GM12865 (cell line): ENCODE data around the gene IBA57.
"Not testable (repeated sequence)": the region's sequence is repeated elsewhere in the genome, so short reads cannot be mapped to it uniquely, and the experiment has no call there.

ENCODE experiments used
- DNase-seq: peaks from one replicate; pipeline ENCODE4 v3.0.0; 2010; ENCODE audit warnings: low read depth
- H3K4me3 ChIP-seq: 2 replicates; pipeline ENCODE4 v1.5.1; 2011; ENCODE audit warnings: mild to moderate bottlenecking, low read depth, low read length, control low read depth
- TF ChIP-seq, protein P1 (sequence below): IDR thresholded peaks from 2 replicates; pipeline ENCODE4 v1.5.1; 2011; ENCODE audit warnings: low read length, control low read depth, low read depth, inconsistent platforms; ENCODE audit not compliant: insufficient read depth; ENCODE audit errors: missing control alignments

IBA57 gene

DNA sequence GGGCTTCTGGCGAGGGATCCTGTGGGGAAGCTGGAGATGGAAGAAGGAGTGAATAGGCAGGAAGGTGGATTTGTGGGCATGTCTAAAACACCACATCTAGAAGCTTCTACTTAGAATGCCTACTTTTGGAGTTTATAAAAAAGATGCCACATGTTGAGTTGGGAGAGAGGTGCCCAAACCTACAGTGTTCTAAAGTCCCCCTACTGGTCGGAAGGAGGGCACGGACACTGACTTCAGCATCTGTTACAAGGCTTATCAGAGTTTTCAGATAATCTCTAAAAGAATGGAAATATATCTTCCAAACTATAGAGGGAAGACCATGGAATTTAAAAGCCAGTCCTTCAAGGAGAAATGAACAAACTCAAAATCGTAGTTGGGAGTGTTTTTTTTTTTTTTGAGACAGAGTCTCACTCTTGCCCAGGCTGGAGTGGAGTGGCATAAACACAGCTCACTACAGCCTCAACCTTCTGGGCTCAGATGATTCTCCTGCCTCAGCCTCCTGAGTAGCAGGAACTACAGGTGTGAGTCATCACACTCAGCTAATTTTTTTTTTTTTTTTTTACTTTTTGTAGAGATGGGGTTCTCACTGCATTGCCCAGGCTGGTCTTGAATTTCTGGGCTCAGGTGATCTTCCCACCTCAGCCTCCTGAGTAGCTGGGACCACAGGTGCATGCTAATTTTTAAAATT lies 14.8 kb downstream of the IBA57 start:
- no peak for DNase-seq
- TF ChIP-seq, protein P1, sequence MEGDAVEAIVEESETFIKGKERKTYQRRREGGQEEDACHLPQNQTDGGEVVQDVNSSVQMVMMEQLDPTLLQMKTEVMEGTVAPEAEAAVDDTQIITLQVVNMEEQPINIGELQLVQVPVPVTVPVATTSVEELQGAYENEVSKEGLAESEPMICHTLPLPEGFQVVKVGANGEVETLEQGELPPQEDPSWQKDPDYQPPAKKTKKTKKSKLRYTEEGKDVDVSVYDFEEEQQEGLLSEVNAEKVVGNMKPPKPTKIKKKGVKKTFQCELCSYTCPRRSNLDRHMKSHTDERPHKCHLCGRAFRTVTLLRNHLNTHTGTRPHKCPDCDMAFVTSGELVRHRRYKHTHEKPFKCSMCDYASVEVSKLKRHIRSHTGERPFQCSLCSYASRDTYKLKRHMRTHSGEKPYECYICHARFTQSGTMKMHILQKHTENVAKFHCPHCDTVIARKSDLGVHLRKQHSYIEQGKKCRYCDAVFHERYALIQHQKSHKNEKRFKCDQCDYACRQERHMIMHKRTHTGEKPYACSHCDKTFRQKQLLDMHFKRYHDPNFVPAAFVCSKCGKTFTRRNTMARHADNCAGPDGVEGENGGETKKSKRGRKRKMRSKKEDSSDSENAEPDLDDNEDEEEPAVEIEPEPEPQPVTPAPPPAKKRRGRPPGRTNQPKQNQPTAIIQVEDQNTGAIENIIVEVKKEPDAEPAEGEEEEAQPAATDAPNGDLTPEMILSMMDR = peak; percentile 14
- H3K4me3 ChIP-seq = no peak overlapping the region

DNA sequence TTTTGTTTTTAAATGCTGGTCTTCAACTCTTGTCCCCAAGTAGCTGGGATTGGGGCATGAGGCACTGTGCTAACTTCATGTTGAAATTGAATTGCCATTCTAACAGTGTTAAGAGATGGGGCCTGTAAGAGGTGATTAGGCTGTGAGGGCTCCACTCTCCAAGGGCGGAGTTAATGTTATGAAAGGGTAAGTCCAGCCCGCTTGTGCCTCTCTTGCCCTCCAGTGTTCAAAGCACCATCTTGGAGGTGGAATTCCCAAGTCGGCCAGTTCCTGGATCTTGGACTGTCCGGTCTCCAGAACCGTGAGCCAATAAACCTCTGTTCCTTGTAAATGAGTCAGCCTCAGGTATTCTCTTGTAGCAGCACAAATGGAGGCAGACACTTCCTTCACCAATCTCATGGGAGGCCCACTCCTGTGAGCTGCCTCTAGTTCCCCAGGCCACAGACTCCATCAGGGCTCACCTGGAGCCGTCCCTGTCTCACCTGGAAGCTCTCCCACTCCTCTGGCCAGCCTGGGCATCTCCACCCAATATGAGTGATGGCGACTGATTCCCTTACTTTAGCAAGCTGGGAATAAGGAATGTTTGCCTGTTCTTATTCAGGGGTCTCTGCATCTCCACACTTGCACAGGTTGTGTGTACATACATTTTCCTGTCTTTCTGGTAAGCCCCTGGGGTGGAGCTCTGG lies 15.5 kb downstream of the IBA57 start:
- DNase-seq = no peak
- no peak overlapping the region for H3K4me3 ChIP-seq
- TF ChIP-seq, protein P1 = no peak

DNA sequence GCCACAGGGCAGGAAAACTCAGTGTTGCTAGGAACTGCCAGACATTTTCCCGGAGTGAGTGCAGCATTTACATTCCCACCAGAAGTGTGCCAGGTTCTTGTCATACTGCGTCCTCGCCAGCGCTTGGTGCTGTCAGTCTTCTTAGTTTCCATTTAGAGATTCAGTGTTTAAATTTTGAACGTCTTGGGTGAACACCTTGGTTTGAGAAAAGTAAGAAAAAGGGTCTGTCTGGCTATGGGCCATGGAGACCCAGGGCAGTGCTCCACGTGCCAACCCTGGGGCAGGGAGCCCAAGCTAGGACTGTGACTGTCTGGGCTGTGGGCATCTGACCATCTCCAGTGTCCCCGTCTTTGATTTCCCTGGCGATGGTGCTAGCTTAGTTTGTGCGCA lies 16.0 kb downstream of the IBA57 start:
- no peak overlapping the region for H3K4me3 ChIP-seq
- TF ChIP-seq, protein P1 = no peak
- no peak for DNase-seq

GRCh38 chr1:228182296-228183030 lies 16.9 kb downstream of the IBA57 start:
- no peak overlapping the region for H3K4me3 ChIP-seq
- TF ChIP-seq, protein P1 = no peak
- no peak for DNase-seq

- H3K4me3 ChIP-seq = no peak overlapping the region
- DNase-seq = no peak
- TF ChIP-seq, protein P1 = no peak
Measured at GRCh38 chr1:228184152-228184551, 18.5 kb downstream of the IBA57 start.

DNA sequence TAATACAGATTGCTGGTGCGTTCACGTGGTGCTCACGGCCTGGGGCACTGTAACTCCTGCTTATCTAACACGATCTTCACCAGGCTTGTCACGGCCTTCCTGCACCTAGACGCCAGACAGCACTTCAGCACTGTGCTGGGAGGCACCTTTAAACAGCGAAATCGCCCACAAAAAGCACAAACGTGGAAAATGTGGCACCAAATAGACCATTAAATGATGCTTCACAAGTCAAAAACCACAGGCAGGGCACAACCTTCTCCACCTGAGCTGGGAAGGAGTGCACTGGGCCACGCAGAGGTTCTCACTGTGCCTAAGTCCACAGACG lies 20.0 kb downstream of the IBA57 start:
- TF ChIP-seq, protein P1 = no peak
- no peak overlapping the region for H3K4me3 ChIP-seq
- no peak for DNase-seq

DNA sequence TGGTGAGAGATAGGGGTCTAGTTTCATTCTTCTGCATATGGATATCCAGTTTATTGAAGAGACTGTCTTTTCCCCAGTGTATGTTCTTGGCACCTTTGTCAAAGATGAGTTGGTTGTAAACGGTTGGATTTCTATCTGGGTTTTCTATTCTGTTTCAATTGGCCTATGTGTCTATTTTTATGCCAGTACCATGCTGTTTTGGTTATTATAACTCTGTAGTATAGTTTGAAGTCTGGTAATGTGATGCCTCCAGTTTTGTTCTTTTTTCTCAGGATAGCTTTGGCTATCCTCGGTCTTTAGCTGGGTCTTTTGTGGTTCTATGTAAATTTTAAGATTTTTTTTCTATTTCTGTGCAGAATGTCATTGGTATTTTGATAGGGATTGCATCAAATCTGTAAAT lies 22.6 kb downstream of the IBA57 start:
- not testable (repeated sequence) for DNase-seq, H3K4me3 ChIP-seq
